HG02623 (cell line): Measurements from ENCODE around the gene PMEPA1.
"Not testable (repeated sequence)": the region's sequence is repeated elsewhere in the genome, so short reads cannot be mapped to it uniquely, and the experiment has no call there.

Experiments used
- ATAC-seq: cut with Tn5 transposase; IDR thresholded peaks from one replicate; pipeline ENCODE4 v1.9.1; 2021; ENCODE audit warnings: moderate library complexity; ENCODE audit not compliant: unreplicated experiment

PMEPA1 gene

GRCh38 chr20:57653546-57653900, 56.3 kb downstream of the PMEPA1 start:
- no peak for ATAC-seq

- no peak for ATAC-seq
Measured at GRCh38 chr20:57652606-57653545, 56.9 kb downstream of the PMEPA1 start.

DNA sequence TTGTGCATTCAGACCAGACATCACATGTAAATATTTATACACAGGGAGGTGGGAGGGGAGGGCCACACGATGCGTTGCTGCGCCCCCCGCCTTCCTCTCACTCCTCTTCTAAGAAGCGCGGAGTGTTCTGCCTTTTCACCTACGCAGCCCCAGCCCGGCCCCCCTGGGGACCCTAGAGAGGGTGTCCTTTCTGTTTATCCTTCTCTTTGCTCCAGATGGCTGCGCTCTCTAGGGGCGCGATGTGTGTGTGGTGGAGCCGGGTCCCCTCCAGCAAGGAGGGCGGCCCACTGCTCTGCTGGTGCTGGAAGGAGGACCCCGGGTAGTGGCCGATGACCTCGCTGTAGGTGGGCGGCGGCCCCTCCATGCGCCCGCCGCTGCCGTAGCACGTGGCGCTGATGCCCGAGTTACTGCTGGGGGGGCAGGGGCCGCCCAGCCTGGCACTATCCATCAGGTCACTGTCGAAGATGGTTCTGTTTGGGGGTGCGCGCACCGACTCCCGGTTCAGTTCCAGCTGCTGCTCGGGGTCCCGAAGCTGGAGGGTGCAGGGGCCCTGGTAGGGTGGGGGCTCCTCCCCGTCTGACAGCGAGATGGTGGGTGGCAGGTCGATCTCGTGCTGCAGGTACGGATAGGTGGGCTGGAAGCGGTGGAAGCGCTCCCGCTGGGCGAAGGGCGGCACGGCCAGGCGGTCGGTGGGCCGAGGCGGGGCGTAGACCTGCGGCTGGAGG, 57.8 kb downstream of the PMEPA1 start:
- no peak for ATAC-seq

DNA sequence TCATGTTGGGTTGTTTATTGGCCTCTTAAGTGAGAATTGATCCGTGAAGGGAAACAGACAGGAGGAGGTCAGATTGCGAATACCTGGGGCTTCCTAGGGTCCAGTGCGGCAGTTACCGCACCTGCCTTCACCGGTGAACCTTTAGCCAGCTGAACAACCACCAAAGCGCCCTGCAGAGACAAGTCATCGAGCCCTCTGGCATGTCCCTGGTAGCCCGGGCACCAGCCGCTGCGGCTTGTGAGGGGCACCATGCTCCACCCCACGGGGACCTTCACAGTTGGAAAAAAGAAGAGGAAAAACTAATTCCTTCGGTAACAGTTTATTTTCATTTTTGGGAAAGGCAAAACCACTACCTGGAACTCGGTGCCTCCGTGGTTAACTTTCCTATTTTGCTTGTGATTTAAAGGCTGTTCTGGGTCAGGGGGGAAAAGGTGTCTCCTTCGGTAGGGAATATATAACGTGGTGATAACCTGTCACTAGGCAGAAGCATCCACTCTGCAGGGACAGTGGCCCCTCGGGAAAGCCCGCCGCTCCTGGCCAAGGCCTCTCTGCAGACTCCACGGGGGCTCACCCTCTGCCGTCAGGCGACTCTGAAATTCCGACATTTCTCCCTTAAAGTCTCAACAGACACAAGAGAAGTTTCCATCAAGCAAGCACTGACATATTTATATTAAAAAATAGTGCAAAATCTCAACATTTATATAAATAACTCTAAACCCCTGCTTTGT, 58.9 kb downstream of the PMEPA1 start:
- no peak for ATAC-seq

GRCh38 chr20:57650266-57650665, 59.5 kb downstream of the PMEPA1 start:
- no peak for ATAC-seq

- no peak for ATAC-seq
Measured at GRCh38 chr20:57649617-57650015, 60.2 kb downstream of the PMEPA1 start.

- no peak for ATAC-seq
Measured at GRCh38 chr20:57648878-57649616, 60.8 kb downstream of the PMEPA1 start.

DNA sequence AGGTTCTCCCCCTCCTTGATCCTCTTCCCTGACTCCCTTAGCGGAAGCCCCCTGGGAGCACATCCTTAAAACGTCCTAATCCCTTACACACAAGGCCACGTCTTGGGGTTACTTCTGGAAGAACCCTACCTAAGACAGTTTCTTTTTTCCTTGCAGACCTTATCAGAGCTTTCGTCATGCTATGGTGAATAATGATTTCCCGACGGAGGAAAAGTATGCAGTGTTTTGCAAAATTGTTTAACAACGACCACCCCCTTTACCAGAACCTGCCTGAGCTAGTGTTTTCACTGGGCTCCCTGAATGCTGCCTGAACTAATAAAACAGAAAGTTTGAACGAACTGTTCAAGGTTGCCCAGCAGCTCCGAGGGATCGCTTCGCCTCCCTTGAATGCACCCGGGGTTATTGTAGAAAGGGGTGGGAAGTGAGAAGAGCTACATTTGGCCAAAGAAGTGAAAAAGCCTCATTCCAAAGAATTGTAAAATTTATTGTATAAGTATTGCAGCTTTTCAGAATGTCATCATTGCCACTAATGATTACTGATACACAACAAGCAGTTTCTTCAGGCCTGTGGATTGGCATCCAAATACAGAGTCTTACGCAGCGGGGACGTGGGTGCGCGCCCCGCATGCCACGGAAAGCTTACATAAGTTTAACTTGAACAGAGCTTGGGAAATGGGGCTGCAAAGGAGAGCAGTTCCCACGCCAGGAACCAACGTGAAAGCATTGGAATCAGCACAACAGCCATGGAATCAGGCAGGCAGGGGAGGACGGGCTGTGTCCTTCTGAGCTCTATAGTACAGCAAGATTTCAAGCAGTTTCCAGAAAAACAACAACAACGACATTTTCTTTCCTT, 61.7 kb downstream of the PMEPA1 start:
- no peak for ATAC-seq

GRCh38 chr20:57647006-57647932, 62.5 kb downstream of the PMEPA1 start:
- no peak for ATAC-seq

GRCh38 chr20:57638895-57639236, 70.9 kb downstream of the PMEPA1 start:
- ATAC-seq = no peak

- ATAC-seq = no peak
Measured at GRCh38 chr20:57638173-57638894, 71.5 kb downstream of the PMEPA1 start.

GRCh38 chr20:57633945-57634491, 75.8 kb downstream of the PMEPA1 start:
- ATAC-seq = no peak

DNA sequence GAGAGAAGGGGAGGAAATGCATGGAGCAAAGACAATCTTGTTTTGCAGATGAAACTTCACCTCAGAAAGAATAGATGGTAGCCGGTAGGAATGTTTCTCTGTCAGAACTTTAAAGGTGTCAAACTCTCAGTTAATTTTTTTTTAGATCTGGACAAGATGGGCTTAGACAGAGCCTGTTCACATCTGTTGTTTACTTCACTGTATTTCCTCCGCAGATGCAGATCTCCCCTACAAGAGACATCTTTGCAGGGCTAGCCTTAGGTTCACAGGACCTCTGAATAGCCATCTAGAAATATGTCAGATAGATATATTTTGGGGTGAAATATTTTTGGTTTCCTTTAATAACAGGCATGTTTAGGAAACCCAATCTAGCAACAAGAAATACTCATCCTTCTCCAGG, 77.5 kb downstream of the PMEPA1 start:
- no peak for ATAC-seq

DNA sequence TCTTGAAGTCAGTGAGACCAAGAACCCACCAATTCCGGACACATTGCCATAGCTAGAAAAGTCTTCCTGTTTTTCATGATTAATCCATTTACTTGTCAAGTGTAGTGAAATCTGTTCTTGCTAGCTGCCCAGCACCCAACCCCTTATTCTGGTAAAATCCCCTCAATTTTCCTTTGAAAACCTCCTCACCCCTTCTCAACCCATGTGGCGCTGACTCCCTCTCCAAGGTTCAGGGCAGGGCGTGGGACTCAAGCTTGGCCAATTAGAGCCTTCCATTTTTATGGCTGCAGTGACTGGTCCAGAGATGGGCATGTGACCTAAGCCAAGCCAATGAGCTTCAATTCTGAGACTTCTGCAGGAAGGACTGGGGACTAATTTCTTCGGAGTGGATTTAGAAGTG, 79.8 kb downstream of the PMEPA1 start:
- no peak for ATAC-seq

- not testable (repeated sequence) for ATAC-seq
Measured at GRCh38 chr20:57629491-57629901, 80.3 kb downstream of the PMEPA1 start.

GRCh38 chr20:57628962-57629308, 80.9 kb downstream of the PMEPA1 start:
- ATAC-seq = not testable (repeated sequence)

DNA sequence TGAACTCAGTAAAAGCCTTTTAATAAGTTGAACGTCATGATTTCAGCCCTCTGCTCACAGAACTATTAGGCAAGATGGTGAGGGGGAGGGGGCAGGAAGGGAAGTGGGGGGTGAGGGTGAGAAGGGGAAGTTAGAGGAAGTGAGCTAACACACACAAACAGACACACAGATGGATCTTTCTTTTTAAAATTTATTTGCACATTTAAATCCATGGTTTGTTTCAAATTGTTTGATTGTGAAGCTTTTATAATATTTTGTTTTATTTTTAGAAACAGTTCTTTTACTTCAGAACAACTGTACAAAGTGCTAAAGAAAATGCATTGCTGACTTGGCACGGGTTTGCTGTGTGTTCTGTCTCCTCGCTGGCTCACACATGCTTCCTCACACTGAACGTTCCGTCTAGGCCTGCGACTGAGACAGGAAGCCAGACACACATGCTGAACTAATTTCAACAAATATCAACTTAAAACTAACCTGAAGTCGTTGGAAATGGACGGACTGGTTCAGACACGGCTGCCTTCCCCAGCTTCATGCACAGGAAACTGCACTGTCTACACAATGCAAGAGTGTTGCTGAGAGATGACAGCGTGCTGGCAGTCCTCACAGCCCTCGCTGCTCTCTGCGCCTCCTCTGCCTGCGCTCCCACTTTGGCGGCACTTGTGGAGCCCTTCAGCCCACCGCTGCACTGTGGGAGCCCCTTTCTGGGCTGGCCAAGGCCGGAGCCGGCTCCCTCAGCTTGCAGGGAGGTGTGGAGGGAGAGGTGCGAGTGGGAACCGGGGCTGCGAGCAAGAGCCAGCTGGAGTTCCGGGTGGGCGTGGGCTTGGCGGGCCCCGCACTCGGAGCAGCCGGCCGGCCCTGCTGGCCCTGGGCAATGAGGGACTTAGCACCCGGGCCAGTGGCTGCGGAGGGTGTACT, 81.5 kb downstream of the PMEPA1 start:
- no peak for ATAC-seq
